Mesendoderm (in vitro differentiated cells): ENCODE measurements around the gene ZNF780A.
A peak's percentile ranks its signal among the peaks of the same experiment; 100 is the strongest.

Source experiments
- DNase-seq: peaks from one replicate; pipeline ENCODE4 v3.0.0; 2013
- H2AK5ac ChIP-seq: 2 replicates; pipeline ENCODE4 v1.6.1; 2013; ENCODE audit warnings: low read length, inconsistent platforms
- H2BK120ac ChIP-seq: 2 replicates; pipeline ENCODE4 v1.6.1; 2013; ENCODE audit warnings: low read depth, mild to moderate bottlenecking, low read length, moderate library complexity, mixed read lengths
- H2BK15ac ChIP-seq: replicated peaks from 2 replicates; pipeline ENCODE4 v1.6.1; 2013; ENCODE audit warnings: low read depth, mild to moderate bottlenecking, moderate library complexity
- H2BK5ac ChIP-seq: 2 replicates; pipeline ENCODE4 v1.6.1; 2013; ENCODE audit warnings: low read length, inconsistent platforms
- H3K18ac ChIP-seq: 2 replicates; pipeline ENCODE4 v1.6.1; 2013; ENCODE audit warnings: mild to moderate bottlenecking, low read length, mixed read lengths
- H3K23ac ChIP-seq: one replicate; pipeline ENCODE4 v1.6.1; 2013; ENCODE audit warnings: low read length
- H3K27ac ChIP-seq: 2 replicates; pipeline ENCODE4 v1.5.1; 2013; ENCODE audit warnings: low read depth, mild to moderate bottlenecking, inconsistent platforms, low read length, moderate library complexity
- H3K27me3 ChIP-seq: 2 replicates; pipeline ENCODE4 v1.6.1; 2013; ENCODE audit warnings: low read length, control low read depth, mild to moderate bottlenecking, inconsistent platforms; ENCODE audit not compliant: insufficient read depth, poor library complexity
- H3K36me3 ChIP-seq: 2 replicates; pipeline ENCODE4 v1.6.1; 2013; ENCODE audit warnings: low read length, inconsistent platforms; ENCODE audit not compliant: control insufficient read depth, insufficient read depth
- H3K4ac ChIP-seq: one replicate; pipeline ENCODE4 v1.6.1; 2013; ENCODE audit warnings: low read depth, mild to moderate bottlenecking, low read length, moderate library complexity
- H3K4me1 ChIP-seq: 2 replicates; pipeline ENCODE4 v1.6.1; 2013; ENCODE audit warnings: low read depth, low read length, inconsistent platforms; ENCODE audit not compliant: control insufficient read depth
- H3K4me2 ChIP-seq: 2 replicates; pipeline ENCODE4 v1.6.1; 2013; ENCODE audit warnings: low read length
- H3K4me3 ChIP-seq: 2 replicates; pipeline ENCODE4 v1.5.1; 2013; ENCODE audit warnings: mild to moderate bottlenecking, low read length
- H3K56ac ChIP-seq: one replicate; pipeline ENCODE4 v1.6.1; 2013; ENCODE audit warnings: low read length
- H3K79me1 ChIP-seq: 2 replicates; pipeline ENCODE4 v1.6.1; 2013; ENCODE audit warnings: low read length, inconsistent platforms
- H3K79me2 ChIP-seq: 2 replicates; pipeline ENCODE4 v1.6.1; 2013; ENCODE audit warnings: mild to moderate bottlenecking, low read length; ENCODE audit not compliant: control insufficient read depth, insufficient read depth
- H3K9ac ChIP-seq: 2 replicates; pipeline ENCODE4 v1.6.1; 2013; ENCODE audit warnings: low read length, inconsistent platforms
- H4K5ac ChIP-seq: one replicate; pipeline ENCODE4 v1.6.1; 2013; ENCODE audit warnings: low read length
- H4K8ac ChIP-seq: one replicate; pipeline ENCODE4 v1.6.1; 2013; ENCODE audit warnings: low read depth, mild to moderate bottlenecking, control low read depth, low read length, moderate library complexity
- WGBS: extraction: QIAGEN DNeasy Blood & Tissue Kit; methylation state at CpG from one replicate; pipeline ENCODE4 v1.1.7; 2013; ENCODE audit warnings: low lambda C conversion rate, missing lambda C conversion rate; ENCODE audit not compliant: insufficient coverage; ENCODE audit errors: extremely low coverage; 5-methylcytosine and 5-hydroxymethylcytosine counted together

The ZNF780A gene

GRCh38 chr19:40093416-40093815 lies 2.7 kb upstream of the ZNF780A start:
- H2AK5ac ChIP-seq: no peak overlapping the region
- no peak overlapping the region for H3K9ac ChIP-seq
- no peaks in the 10 kb centered on the region for H3K4me1 ChIP-seq
- H3K27me3 ChIP-seq: no peaks in the 10 kb centered on the region
- no peak overlapping the region for H3K4me3 ChIP-seq
- no peak overlapping the region for H2BK15ac ChIP-seq
- H3K56ac ChIP-seq: no peak overlapping the region
- H3K79me2 ChIP-seq: no peaks in the 10 kb centered on the region
- no peak overlapping the region for H4K5ac ChIP-seq
- H2BK120ac ChIP-seq: no peak overlapping the region
- H2BK5ac ChIP-seq: no peak overlapping the region
- H3K4ac ChIP-seq: no peak overlapping the region
- H4K8ac ChIP-seq: no peak overlapping the region
- no peaks in the 10 kb centered on the region for H3K79me1 ChIP-seq
- H3K18ac ChIP-seq: no peak overlapping the region
- no peak for DNase-seq
- H3K4me2 ChIP-seq: no peak overlapping the region
- H3K36me3 ChIP-seq: no peaks in the 10 kb centered on the region
- no CpG with 5 or more reads among the region's 1 CpG for WGBS
- H3K27ac ChIP-seq: no peak overlapping the region
- no peak overlapping the region for H3K23ac ChIP-seq

DNA sequence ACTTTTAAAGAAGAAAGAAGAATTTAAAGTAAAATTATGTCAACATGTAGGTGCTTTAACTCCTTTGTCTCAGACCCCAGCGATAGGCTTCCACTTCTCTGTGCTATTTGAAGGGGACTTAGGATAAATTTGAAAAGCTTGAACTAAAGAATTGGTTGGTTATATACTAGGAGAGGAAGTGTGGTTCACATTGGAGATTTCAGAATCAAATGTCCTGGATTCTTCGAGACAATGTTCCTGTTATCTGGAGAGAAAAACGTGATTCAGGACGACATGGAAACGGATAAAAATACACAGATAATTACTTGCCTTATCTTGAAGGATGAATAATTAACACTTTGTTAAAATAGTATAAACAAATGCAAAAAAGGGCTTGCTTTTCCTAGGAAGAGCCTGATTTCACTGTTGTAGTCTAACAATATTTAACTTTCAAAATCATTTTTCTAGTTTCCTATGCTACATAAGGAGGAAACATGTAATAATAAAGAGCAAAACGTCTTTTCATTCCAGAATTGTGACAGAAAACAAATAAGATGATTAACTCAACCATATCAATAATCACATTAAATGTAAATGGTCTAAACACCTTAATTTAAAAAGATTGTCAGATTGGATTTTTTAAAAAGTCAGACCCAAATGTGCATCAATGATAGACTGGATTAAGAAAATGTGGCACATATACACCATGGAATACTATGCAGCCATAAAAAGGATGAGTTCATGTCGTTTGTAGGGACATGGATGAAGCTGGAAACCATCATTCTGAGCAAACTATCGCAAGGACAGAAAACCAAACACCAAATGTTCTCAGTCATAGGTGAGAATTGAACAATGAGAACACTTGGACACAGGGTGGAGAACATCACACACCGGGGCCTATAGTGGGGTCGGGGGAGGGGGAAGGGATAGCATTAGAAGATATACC lies 724 bp upstream of the ZNF780A start:
- no peaks in the 10 kb centered on the region for H3K27me3 ChIP-seq
- no peak overlapping the region for H3K27ac ChIP-seq
- H3K18ac ChIP-seq: no peak overlapping the region
- H3K36me3 ChIP-seq: no peaks in the 10 kb centered on the region
- H3K79me2 ChIP-seq: no peaks in the 10 kb centered on the region
- peak overlapping the region; percentile 33 for H3K4me3 ChIP-seq
- no peak overlapping the region for H3K4ac ChIP-seq
- H4K5ac ChIP-seq: no peak overlapping the region
- H3K56ac ChIP-seq: peak overlapping the region; percentile 88
- no peak overlapping the region for H2BK120ac ChIP-seq
- WGBS: no CpG with 5 or more reads among the region's 10 CpGs
- H3K23ac ChIP-seq: no peak overlapping the region
- peak; percentile 21 for DNase-seq
- H4K8ac ChIP-seq: no peak overlapping the region
- no peak overlapping the region for H2AK5ac ChIP-seq
- no peak overlapping the region for H2BK5ac ChIP-seq
- no peak overlapping the region for H2BK15ac ChIP-seq
- H3K4me2 ChIP-seq: peak overlapping the region; percentile 81
- peak overlapping the region; percentile 74 for H3K9ac ChIP-seq
- H3K79me1 ChIP-seq: no peaks in the 10 kb centered on the region
- H3K4me1 ChIP-seq: no peaks in the 10 kb centered on the region

- Histone ChIP-seq H4K8ac (no peak overlapping the region), H3K79me2 (no peaks in the 10 kb centered on the region), H2BK5ac (no peak overlapping the region), H3K27ac (no peak overlapping the region), H3K36me3 (no peaks in the 10 kb centered on the region), H3K79me1 (peaks cover 1% of the 10 kb centered on the region), H3K9ac (peak overlapping the region; percentile 93), H3K4me3 (no peak overlapping the region), H3K23ac (no peak overlapping the region), H3K27me3 (no peaks in the 10 kb centered on the region), H3K18ac (no peak overlapping the region), H3K4me1 (peaks cover 1% of the 10 kb centered on the region), H4K5ac (no peak overlapping the region), H3K4ac (no peak overlapping the region), H3K4me2 (peak overlapping the region; percentile 91), H3K56ac (peak overlapping the region; percentile 30), H2AK5ac (no peak overlapping the region), H2BK15ac (no peak overlapping the region), H2BK120ac (no peak overlapping the region)
- DNase-seq: no peak
- WGBS: no CpG with 5 or more reads among the region's 4 CpGs
Measured at GRCh38 chr19:40089462-40089861, 1.3 kb downstream of the ZNF780A start.

DNA sequence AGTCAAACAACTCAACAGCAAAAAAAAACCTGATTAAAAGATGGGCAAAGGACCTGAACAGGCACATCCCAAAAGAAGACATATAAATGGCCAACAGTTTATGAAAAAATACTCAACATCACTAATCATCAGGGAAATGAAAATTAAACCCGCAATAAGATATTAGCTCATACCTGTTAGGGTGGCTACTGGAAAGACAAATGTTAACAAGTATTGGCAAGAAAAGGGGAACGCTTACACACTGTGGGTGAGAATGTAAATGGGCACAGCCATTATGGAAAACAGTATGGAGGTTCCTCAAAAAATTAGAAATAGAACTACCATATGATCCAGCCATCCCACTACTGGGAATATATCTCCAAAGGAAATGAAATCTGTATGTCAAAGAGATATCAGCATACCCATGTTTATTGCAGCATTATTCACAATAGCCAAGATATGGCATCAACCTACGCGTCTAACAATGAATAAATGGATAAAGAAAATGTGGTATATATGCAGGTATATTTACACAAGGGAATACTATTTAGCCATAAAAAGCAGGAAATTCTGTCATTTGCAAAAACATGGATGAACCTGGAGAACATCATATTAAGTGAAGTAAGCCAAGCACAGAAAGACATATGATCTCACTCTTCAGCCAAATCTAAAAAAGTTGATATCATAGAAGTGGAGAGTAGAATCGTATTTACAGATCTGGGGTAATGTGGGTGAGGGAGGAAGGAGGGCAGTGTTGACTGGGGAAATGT lies 2.3 kb downstream of the ZNF780A start:
- H3K56ac ChIP-seq: no peak overlapping the region
- WGBS: no CpG with 5 or more reads among the region's 5 CpGs
- no peak overlapping the region for H3K4ac ChIP-seq
- H2BK5ac ChIP-seq: no peak overlapping the region
- H3K23ac ChIP-seq: no peak overlapping the region
- no peak overlapping the region for H3K4me3 ChIP-seq
- no peak overlapping the region for H3K4me2 ChIP-seq
- no peak overlapping the region for H3K9ac ChIP-seq
- no peak overlapping the region for H2BK120ac ChIP-seq
- H4K5ac ChIP-seq: no peak overlapping the region
- H3K27me3 ChIP-seq: no peaks in the 10 kb centered on the region
- no peak overlapping the region for H2AK5ac ChIP-seq
- no peaks in the 10 kb centered on the region for H3K79me2 ChIP-seq
- DNase-seq: no peak
- no peak overlapping the region for H3K18ac ChIP-seq
- no peak overlapping the region for H4K8ac ChIP-seq
- no peak overlapping the region for H2BK15ac ChIP-seq
- no peak overlapping the region for H3K27ac ChIP-seq
- H3K79me1 ChIP-seq: peaks cover 1% of the 10 kb centered on the region
- peaks cover 3% of the 10 kb centered on the region for H3K36me3 ChIP-seq
- peaks cover 1% of the 10 kb centered on the region for H3K4me1 ChIP-seq

GRCh38 chr19:40084948-40085347 lies 5.8 kb downstream of the ZNF780A start:
- Histone ChIP-seq H3K4me3 (no peak overlapping the region), H3K79me1 (peaks cover 1% of the 10 kb centered on the region), H3K27ac (no peak overlapping the region), H3K4me2 (no peak overlapping the region), H3K4me1 (peaks cover 1% of the 10 kb centered on the region), H3K36me3 (peaks cover 5% of the 10 kb centered on the region), H3K23ac (no peak overlapping the region), H3K79me2 (no peaks in the 10 kb centered on the region), H4K8ac (no peak overlapping the region), H3K4ac (no peak overlapping the region), H2AK5ac (no peak overlapping the region), H3K56ac (peak overlapping the region; percentile 10), H2BK5ac (no peak overlapping the region), H3K9ac (no peak overlapping the region), H3K27me3 (no peaks in the 10 kb centered on the region), H4K5ac (no peak overlapping the region), H2BK15ac (no peak overlapping the region), H3K18ac (no peak overlapping the region), H2BK120ac (no peak overlapping the region)
- no CpG with 5 or more reads among the region's 4 CpGs for WGBS
- DNase-seq: peak; percentile 80
